ENCODE results near the gene SIGLEC9.

Gene SIGLEC9

GRCh38 chr19:51125421-51126075 is 842 bp downstream of the SIGLEC9 start:
- in situ Hi-C loops (cut with HindIII; ENCODE audit: low sequenced_read_pairs) = no loop called here
- DNase-seq (ENCODE audit: low read depth, low spot score) = no peak
- H3K4me3 ChIP-seq (ENCODE audit: low read depth, low read length) = no peak overlapping the region
- TF ChIP-seq CTCF (IDR thresholded peaks at IDR 0.05; ENCODE audit: low read depth, low read length) = no peak

- no peak for TF ChIP-seq CTCF (IDR thresholded peaks at IDR 0.05; ENCODE audit: low read depth, low read length)
- no peak overlapping the region for H3K4me3 ChIP-seq (ENCODE audit: low read depth, low read length)
- DNase-seq (ENCODE audit: low read depth, low spot score) = no peak
- in situ Hi-C loops (cut with HindIII; ENCODE audit: low sequenced_read_pairs) = no loop called here
Measured at GRCh38 chr19:51127032-51127431, 2.3 kb downstream of the SIGLEC9 start.

GRCh38 chr19:51127755-51128154 is 3.0 kb downstream of the SIGLEC9 start:
- H3K4me3 ChIP-seq (ENCODE audit: low read depth, low read length) = no peak overlapping the region
- no peak for TF ChIP-seq CTCF (IDR thresholded peaks at IDR 0.05; ENCODE audit: low read depth, low read length)
- in situ Hi-C loops (cut with HindIII; ENCODE audit: low sequenced_read_pairs) = no loop called here
- DNase-seq (ENCODE audit: low read depth, low spot score) = no peak

GRCh38 chr19:51128227-51128626 is 3.5 kb downstream of the SIGLEC9 start:
- TF ChIP-seq CTCF (IDR thresholded peaks at IDR 0.05; ENCODE audit: low read depth, low read length) = no peak
- no peak for DNase-seq (ENCODE audit: low read depth, low spot score)
- in situ Hi-C loops (cut with HindIII; ENCODE audit: low sequenced_read_pairs) = no loop called here
- H3K4me3 ChIP-seq (ENCODE audit: low read depth, low read length) = no peak overlapping the region

GRCh38 chr19:51129716-51130115 is 5.0 kb downstream of the SIGLEC9 start:
- no peak for TF ChIP-seq CTCF (IDR thresholded peaks at IDR 0.05; ENCODE audit: low read depth, low read length)
- no peak overlapping the region for H3K4me3 ChIP-seq (ENCODE audit: low read depth, low read length)
- no peak for DNase-seq (ENCODE audit: low read depth, low spot score)
- in situ Hi-C loops (cut with HindIII; ENCODE audit: low sequenced_read_pairs) = no loop called here

- DNase-seq (ENCODE audit: low read depth, low spot score) = peak; percentile 1
- H3K4me3 ChIP-seq (ENCODE audit: low read depth, low read length) = no peak overlapping the region
- in situ Hi-C loops (cut with HindIII; ENCODE audit: low sequenced_read_pairs) = no loop called here
- no peak for TF ChIP-seq CTCF (IDR thresholded peaks at IDR 0.05; ENCODE audit: low read depth, low read length)
Measured at GRCh38 chr19:51131780-51132680, 7.3 kb downstream of the SIGLEC9 start.
